Psoas muscle (tissue), 8 donors: ENCODE measurements around the gene GALNT12. TPM values are rescaled to one million over a fixed set of nuclear protein-coding genes. Genes with fewer than 3 reads are reported as not detected.

Source experiments
- ATAC-seq, 4 donors: fragments of 200-7000 bp; cut with Tn5 transposase; one replicate each; pipeline ENCODE4 v1.9.1; 2020; ENCODE audit warnings: moderate library complexity in 3 of 4, mild to moderate bottlenecking in 2 of 4
- DNase-seq, 2 donors: peaks; one replicate each; pipeline ENCODE4 v3.0.0-alpha.2; 2020
- H3K27ac ChIP-seq: fragments of 200-600 bp; one replicate; pipeline ENCODE4 v1.8.0; 2022
- H3K27me3 ChIP-seq, 3 donors: fragments of 200-600 bp in 1 of 3; one replicate each; pipeline versions ENCODE4 v1.6.1 to v1.8.0; 2013 to 2022; ENCODE audit warnings: low read length in 2 of 3, mild to moderate bottlenecking in 2 of 3, moderate library complexity in 1 of 3; ENCODE audit not compliant: insufficient read depth in 3 of 3
- H3K36me3 ChIP-seq, 2 donors: fragments of 200-600 bp in 1 of 2; one replicate each; pipeline versions ENCODE4 v1.6.1 to v1.8.0; 2013 to 2022; ENCODE audit warnings: low read depth in 1 of 2, mild to moderate bottlenecking in 1 of 2, moderate library complexity in 1 of 2; ENCODE audit not compliant: insufficient read depth in 1 of 2
- H3K4me1 ChIP-seq: fragments of 200-600 bp; one replicate; pipeline ENCODE4 v1.8.0; 2022
- H3K4me3 ChIP-seq: fragments of 200-600 bp; one replicate; pipeline ENCODE4 v1.8.0; 2022; ENCODE audit warnings: mild to moderate bottlenecking
- H3K9me3 ChIP-seq: fragments of 200-600 bp; one replicate; pipeline ENCODE4 v1.8.0; 2022
- CTCF ChIP-seq: fragments of 200-600 bp; IDR thresholded peaks from one replicate; pipeline ENCODE4 v1.8.0; 2022; ENCODE audit warnings: antibody characterized with exemption
- WGBS, 3 donors: extraction: QIAGEN DNeasy Blood & Tissue Kit; methylation state at CpG; one replicate each; pipeline versions ENCODE4 v1.1.6 to v1.1.7; 2013; 5-methylcytosine and 5-hydroxymethylcytosine counted together
- intact Hi-C, 2 donors: fragments of 100-400 bp; cut with DNase I; formaldehyde crosslinking; loops; one replicate each; pipeline versions ENCODE4 v1.11.0 to v1.14.2; 2022
- polyA plus RNA-seq, 3 donors: library from polyadenylated mRNA; stranded (reverse); fragments of 200-250 nt; gene quantifications; one replicate each; pipeline ENCODE4 v1.2.3, GENCODE V29; 2013
- total RNA-seq, 4 donors: library from RNA; stranded (reverse); fragmentation: NEBNext Ultra II Directional in 2 of 4; extraction: Animal tissue kit (Norgen Biotek cat#: 25700) in 2 of 4; gene quantifications; one replicate each; pipeline versions ENCODE4 v1.2.1 to v1.2.4, GENCODE V29; 2021 to 2023
- donor health status: healthy with polysubstance abuse.
- donor health status: DM: no; HTN: no; CAD: no; lungs with moderate emphysema.
- donor health status: Bipolar disorder and iron deficiency.
- donor health status: healthy.
- donor health status: DM: yes; HTN: yes; CAD: no.
- donor health status: DM: no; HTN: no; CAD: no.
- donor health status: DM: no; HTN: no; CAD: no.
- donor health status: DM: yes; HTN: yes; CAD: no.

Gene GALNT12
- total and polyA plus RNA-seq, 7 donors, result 0.12 to 0.32 (median 0.28) TPM; not detected in 1

DNA sequence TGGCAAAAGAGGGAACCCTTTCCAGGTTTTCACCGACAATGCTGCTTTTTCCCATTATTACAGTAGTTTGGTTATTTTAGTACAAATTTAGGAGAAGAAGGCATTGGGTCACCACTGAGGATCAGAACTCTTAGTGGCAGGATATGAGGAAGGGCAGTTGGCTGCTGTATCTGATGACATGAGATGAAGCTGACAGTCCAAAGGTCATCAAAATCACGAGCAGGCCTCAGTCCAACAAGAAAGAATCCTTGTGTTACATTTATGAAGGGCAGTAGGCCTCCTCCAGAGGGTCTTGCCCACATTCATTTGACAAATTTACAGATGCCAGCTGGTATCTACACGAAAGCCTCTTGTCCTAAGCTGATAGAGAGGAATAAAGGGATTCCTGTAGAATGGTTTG, 86.7 kb downstream of the GALNT12 start:
- H3K27me3 ChIP-seq, result no peaks in the 10 kb centered on the region
- H3K36me3 ChIP-seq, result no peaks in the 10 kb centered on the region
- H3K4me1 ChIP-seq, result no peaks in the 10 kb centered on the region
- no peak overlapping the region for H3K4me3 ChIP-seq
- intact Hi-C loops, result no loop called here
- H3K9me3 ChIP-seq, result peaks cover 4% of the 10 kb centered on the region
- 79 to 86% (median 79%) methylated on average over 3 of the region's 3 CpGs for WGBS, 3 donors
- DNase-seq (no peak), ATAC-seq (no peak)
- H3K27ac ChIP-seq, result no peak overlapping the region
- no peak for TF ChIP-seq CTCF

DNA sequence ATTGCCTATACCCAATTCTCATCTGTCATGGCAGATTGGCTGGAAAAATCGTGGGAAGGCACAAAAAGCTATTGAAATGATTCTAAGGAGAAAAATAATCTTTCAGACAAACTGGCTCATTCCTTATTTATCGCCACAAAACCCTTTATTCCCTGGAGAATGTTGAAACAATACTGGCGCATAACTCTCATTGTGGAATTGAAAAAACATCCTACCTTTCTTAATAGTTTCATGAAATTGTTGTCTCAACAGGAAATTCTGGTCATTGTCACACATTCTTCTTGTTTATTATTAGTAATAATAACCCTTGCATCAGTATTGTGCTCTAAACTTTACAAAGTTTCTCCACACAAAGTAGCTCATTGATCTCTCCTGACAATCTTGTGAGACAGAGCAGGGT, 87.3 kb downstream of the GALNT12 start:
- no peak overlapping the region for H3K27ac ChIP-seq
- ATAC-seq, result no peak
- intact Hi-C loops, result no loop called here

GRCh38 chr9:98896632-98897031, 89.2 kb downstream of the GALNT12 start:
- Histone ChIP-seq H3K9me3 (peaks cover 4% of the 10 kb centered on the region), H3K36me3 (no peaks in the 10 kb centered on the region), H3K4me3 (no peak overlapping the region), H3K27me3 (no peaks in the 10 kb centered on the region), H3K27ac (no peak overlapping the region), H3K4me1 (no peaks in the 10 kb centered on the region)
- no peak for TF ChIP-seq CTCF
- ATAC-seq (no peak), DNase-seq (no peak)
- intact Hi-C loops, result no loop called here
- WGBS, 3 donors, result 93 to 97% (median 93%) methylated on average over 2 of the region's 2 CpGs

More for the DNA sequence above, 87.3 kb downstream of the GALNT12 start:
- DNase-seq, result no peak
- Histone ChIP-seq H3K9me3 (peaks cover 4% of the 10 kb centered on the region), H3K27me3 (no peaks in the 10 kb centered on the region), H3K4me3 (no peak overlapping the region), H3K4me1 (no peaks in the 10 kb centered on the region), H3K36me3 (no peaks in the 10 kb centered on the region)
- TF ChIP-seq CTCF, result no peak
- WGBS, 3 donors, result 65 to 75% (median 75%) methylated on average over 3 of the region's 3 CpGs

DNA sequence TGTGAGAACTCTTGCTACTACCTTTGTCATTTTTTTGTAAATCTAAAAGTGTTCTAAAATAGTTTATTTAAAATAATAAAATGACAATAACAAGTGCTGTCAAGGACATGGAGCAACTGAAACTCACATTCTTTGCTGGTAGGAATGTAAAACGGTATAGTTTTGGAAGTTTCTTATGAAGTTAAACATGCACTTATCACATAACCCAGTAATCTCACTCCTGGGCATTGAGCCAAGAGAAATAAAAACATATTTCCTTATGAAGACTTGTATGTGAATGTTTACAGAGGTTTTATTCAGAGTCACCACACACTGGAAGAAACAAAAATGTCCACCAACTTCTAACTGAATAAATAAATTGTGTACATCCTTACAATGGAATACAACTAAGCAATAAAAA, 90.3 kb downstream of the GALNT12 start:
- DNase-seq (no peak), ATAC-seq (no peak)
- Histone ChIP-seq H3K4me3 (no peak overlapping the region), H3K4me1 (no peaks in the 10 kb centered on the region), H3K9me3 (peaks cover 4% of the 10 kb centered on the region), H3K27me3 (no peaks in the 10 kb centered on the region), H3K36me3 (no peaks in the 10 kb centered on the region), H3K27ac (no peak overlapping the region)
- 50 to 55% (median 52%) methylated on average over 1 of the region's 1 CpG for WGBS, 3 donors
- no peak for TF ChIP-seq CTCF
- intact Hi-C loops, result no loop called here

DNA sequence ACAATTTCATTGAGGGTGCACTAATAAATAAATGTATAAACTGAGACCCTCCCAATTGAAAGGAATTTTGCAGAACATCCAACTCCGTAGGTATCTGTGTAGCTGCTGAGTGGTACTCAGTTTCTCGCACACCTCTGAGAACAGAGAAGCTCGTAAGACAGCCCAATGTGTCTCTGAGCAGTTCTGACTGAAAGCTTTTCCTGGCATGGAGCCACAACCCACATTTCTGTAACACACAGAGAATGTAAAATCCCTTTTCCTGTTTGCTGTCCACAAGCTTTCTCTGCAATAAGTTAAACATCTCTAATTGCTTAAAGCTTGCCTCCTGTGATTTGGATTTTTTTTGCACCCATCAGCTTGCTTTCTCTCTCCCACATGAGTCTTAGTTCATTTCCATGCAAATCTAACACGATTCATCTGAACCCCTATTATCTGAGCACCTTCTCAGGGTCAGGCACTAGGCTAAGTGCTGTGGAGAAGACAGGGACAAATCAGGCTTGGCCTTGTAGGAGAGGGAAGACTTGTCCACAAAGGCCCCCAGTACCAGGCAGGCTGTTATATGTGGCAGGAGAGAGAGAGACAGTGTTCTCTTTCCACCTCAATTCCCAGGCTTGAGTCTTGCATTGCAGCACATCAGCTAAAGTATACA, 92.1 kb downstream of the GALNT12 start:
- Histone ChIP-seq H3K4me3 (no peak overlapping the region), H3K36me3 (no peaks in the 10 kb centered on the region), H3K4me1 (no peaks in the 10 kb centered on the region), H3K27me3 (no peaks in the 10 kb centered on the region), H3K27ac (no peak overlapping the region), H3K9me3 (peaks cover 4% of the 10 kb centered on the region)
- 67 to 71% (median 67%) methylated on average over 4 of the region's 4 CpGs for WGBS, 3 donors
- TF ChIP-seq CTCF, result no peak
- DNase-seq (no peak), ATAC-seq (no peak)
- intact Hi-C loops, result no loop called here
